ENCODE measurements around the gene PRKAG2. TPM values are rescaled to one million over a fixed set of nuclear protein-coding genes. Genes with fewer than 3 reads are reported as not detected.

Gene PRKAG2
- total RNA-seq, 1 donor from 2014 or later: 15.2 TPM

DNA sequence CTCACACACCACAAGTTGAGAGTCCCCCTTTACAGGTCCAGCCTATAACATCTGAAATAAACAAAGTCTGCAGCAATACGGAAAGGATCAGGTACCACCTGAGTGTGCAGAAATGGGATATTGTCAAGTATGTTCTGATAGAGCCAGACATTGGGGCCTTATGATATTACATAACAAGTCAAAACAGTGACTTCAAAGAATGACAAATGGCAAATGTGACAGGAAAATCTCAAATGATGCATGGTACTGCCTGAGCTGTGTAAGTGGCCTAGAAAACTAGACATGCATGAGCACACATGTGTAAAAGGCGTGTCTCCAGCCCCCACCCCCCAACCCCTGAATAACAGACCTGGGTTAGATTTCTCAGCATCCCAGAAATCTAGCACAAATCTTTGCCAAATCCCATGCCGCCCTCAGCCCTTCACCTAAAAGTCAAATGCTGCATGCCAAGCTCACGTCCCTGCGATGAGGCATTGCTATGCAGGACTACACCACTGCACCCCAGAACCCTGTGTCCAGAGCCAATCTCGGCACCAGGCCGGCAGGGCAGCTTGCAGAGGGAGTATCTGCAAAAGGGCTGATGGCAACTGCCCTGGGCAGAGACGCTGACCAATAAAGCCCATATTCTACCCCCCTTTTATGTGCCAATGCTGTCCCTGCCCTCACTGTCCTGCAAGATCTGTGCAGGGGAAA is 58.8 kb downstream of the PRKAG2 start:
- DNase-seq: no peak

DNA sequence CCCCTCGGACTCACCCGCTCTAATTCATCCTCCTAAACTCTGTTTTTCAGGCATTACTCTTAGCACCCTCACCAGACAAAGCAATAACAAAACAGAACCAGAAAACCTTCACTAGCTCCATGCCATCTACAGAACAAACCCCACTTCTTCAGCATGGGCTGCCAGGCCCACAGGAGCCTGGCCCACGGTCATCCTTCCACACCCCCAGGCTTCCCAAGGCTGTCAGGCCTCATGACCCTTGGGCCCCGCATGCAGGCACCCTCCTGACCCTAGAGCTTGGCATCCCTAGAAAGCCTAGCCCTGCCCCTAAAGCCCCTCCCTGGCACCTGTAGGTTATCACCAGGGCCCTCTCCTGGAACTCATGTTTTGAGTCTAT is 59.6 kb downstream of the PRKAG2 start:
- DNase-seq: no peak

DNA sequence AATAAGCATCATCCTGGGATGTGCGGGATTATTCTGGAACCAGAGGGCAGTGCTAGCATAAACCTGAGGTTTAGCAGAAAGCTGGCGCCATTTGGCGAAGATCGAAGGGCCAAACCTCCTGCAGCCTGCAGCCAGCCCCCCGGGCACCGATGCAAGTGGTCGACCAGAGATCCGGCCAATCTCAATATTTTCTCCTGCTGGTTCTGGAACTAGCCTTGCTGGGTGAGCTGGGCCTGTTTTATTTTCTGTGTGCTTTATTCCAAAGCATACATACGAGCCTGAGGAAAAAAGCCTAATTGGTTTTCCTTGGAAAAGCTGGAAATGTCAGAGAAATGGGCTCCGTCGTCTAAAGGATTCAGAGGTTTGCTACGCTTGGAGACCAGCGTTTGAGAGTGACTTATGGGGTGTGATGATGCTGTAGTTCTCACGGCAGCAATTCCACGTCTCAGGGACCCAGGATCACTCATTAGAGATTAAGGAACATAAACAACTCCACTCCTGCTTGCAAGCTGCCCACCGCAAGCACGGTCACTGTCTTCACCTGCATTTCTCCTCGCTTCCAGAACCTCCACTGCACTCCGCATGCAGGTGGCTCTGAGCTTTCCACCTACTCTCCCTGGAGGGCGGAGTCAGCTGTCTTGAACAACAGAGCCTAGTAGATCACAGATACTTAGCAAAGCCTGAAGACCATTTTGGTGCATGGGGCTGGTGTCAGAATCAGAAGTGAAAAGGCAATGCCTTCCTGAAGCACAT is 60.2 kb downstream of the PRKAG2 start:
- DNase-seq: no peak

DNA sequence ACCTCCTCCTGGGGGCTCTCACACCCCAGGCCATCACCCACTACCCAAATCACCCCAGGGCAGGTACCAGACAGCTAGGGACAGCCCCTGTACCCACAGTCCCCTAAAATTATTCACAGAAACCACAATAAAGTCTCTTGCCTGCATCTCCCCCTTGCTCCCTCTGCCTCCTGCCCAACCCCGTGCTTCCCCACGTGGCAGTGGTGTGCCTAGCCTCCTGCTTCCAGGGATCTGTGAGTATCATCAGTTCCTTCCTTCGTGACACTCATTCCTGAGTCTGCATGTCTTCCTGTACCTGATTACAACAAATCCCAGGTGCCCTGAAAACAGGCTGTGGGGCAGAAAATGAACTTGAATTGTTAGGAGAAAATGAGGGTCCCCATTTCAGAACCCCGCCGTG is 61.5 kb downstream of the PRKAG2 start:
- no peak for DNase-seq

- DNase-seq: no peak
These were observed 62.4 kb downstream of the PRKAG2 start for GRCh38 chr7:151814400-151815009.

- DNase-seq: no peak
These were observed 62.9 kb downstream of the PRKAG2 start for GRCh38 chr7:151813997-151814396.

DNA sequence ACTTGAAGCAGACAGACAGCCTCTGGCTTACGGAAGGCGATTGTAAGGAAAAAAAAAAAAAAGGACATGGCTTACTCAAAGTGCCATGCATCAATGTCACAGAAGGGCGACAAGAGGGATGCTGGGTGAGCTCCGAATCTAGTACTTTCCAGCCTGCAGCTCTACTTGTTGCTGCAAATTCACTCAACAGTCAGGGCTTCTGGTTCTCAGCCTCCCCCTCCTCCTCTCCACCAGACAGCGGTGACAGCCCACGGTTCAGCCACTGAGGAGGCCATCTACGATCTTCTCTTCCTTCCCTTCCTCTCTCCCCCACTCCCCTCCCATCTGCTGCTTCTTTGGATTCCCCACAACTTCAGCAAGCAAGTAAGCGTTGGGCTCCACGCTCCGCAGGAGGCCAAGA is 63.5 kb downstream of the PRKAG2 start:
- no peak for DNase-seq

DNA sequence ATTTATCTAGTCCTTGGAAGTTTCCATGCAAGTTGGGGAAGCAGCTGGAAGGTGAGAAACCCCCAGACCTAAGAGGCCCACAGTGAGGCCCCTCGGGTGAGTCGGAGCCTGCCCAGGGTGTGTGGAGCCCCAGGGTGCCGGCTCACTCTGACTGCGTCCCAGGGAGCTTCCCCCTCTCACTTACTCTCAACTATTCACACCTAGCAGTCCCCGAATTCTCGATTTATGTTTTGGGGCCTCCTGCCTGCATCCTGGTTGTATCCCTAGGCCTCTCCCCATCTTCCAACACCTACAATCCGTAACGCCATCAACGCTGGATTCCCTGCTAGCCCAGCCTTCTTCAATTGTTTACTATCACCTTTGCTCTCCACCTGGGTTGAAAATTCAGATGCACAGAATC is 63.9 kb downstream of the PRKAG2 start:
- no peak for DNase-seq

GRCh38 chr7:151810441-151811232 is 66.3 kb downstream of the PRKAG2 start:
- no peak for DNase-seq

GRCh38 chr7:151809864-151810170 is 67.1 kb downstream of the PRKAG2 start:
- no peak for DNase-seq

- no peak for DNase-seq
These were observed 67.6 kb downstream of the PRKAG2 start for GRCh38 chr7:151809146-151809863.

DNA sequence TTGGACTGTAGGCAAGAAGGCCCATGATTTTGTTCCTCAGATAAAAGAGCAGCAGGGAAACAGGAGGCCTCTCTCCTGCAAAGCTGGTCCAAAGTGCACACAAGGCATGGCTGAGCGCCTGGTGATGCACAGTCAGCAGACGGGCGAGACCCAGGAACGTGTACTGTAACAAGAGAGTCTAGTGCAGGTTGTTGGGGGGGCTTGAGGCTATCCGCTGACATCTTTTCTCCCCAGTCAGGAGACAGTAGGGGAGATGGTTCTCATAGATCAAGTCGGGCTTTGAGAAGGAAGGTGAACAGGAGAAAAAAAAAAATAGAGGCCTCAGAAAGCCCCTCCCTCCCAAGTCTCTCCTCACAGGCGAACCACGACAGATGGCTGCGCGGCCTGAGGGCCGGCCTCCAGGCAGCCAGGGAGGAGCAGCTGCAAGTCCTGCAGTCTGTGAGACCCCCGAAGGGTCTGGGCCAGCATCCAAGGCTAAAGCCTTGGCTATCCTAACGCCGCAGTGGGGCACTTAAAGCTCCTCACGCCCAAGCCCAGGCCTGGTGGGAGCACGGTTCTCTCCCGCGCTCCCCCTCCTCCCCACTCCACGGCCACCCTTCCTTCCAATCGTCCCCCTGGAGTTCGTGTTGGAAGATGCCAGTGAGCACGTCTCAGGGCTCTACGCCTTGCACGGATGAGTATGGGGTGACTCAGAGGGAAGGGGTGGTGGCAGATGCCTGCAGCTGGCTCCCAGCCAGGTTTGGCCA is 68.3 kb downstream of the PRKAG2 start:
- DNase-seq: no peak

GRCh38 chr7:151807846-151808245 is 69.1 kb downstream of the PRKAG2 start:
- DNase-seq: no peak

DNA sequence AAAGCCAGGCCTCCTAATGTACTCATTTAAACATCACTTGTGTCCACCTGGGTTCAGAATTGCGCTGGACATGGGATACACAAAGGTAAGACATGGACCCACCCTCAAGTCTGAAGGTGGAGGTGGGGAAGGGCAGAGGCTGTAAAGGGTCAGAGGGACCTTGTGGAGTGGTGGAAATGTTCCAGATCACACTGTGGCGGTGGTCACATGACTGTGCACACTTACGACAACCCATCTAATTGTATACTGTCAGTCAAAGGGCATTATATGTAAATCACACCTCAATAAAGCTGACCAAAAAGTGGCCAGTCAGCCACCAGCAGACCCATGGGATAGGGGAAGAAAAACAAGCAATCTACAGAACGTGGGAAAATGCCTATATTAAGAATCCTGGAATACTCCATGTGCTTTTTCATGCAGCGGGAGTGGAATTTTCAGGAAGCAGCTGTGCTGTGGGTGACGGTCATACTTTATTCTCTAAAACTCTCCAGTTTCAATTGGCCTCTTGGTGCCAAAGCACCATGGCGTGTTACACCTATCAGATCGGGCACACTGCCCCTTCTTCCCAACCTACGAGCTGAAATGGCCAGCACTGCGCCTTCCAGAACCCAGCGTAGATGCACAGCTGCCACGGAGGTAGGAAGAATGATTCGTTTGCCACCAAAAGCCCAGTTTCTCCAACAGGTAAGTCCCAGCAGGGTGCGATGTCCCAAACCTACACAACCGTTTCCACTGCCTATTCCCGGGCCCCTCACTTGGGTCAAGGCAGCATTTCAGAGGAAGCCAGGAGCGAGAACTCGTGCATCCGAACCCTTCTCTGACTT is 69.8 kb downstream of the PRKAG2 start:
- DNase-seq: no peak

DNA sequence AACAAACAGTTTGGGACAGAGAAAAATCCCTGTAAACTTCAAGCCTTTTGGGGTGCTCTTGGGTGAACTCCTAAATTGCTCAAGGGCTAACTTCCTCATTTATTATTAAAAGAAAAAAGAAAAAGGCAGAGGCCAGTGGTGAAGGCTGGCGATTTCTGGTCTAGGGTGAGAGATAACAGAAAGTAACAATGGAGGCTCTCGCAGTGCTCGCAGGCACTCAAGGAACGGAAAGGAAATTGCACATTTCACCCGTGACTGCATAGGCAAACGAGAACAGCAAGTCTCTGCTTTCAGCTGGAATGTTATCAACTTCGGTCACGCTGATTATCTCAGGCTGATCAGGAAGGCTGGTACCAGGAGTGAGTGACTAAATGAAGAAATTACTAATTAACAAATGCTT is 70.7 kb downstream of the PRKAG2 start:
- DNase-seq: no peak

DNA sequence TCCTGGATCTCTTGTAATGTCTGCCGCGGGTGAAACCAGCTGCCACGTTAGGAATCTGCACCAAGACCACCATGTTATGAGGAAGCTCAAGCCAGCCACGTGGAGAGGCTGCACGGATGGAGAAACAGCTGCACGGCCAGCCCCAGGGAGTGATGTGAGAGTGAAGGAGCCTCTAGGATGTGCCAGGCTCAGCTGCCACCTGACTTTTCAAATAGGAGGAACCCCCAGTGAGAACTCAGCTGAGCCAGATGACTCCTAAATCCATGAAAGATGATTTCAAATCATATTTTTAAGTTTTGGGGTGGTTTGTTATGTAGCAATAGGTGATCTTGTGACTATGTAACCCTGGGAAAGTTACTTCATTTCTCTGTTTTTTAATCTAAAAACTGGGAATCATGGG is 71.7 kb downstream of the PRKAG2 start:
- no peak for DNase-seq

GRCh38 chr7:151804756-151805155 is 72.2 kb downstream of the PRKAG2 start:
- no peak for DNase-seq

DNA sequence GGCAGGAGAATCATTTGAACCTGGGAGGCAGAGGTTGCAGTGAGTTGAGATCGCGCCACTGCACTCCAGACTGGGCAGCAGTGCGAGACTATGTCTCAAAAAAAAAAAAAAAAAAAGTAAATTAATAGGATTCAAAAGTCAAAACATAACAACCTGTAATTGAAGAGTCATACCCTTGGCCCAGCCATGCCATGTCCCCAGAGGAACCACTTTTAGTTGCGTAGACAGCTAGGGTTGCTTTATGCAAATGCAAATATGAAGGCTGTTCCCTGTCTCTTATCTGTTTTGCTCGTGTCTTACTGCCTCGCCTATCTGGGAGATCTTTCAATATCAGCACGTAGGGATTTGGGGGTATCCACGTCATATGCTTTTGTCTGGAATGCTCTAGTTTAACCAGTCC is 73.1 kb downstream of the PRKAG2 start:
- DNase-seq: no peak

GRCh38 chr7:151802469-151802846 is 74.5 kb downstream of the PRKAG2 start:
- DNase-seq: no peak

DNA sequence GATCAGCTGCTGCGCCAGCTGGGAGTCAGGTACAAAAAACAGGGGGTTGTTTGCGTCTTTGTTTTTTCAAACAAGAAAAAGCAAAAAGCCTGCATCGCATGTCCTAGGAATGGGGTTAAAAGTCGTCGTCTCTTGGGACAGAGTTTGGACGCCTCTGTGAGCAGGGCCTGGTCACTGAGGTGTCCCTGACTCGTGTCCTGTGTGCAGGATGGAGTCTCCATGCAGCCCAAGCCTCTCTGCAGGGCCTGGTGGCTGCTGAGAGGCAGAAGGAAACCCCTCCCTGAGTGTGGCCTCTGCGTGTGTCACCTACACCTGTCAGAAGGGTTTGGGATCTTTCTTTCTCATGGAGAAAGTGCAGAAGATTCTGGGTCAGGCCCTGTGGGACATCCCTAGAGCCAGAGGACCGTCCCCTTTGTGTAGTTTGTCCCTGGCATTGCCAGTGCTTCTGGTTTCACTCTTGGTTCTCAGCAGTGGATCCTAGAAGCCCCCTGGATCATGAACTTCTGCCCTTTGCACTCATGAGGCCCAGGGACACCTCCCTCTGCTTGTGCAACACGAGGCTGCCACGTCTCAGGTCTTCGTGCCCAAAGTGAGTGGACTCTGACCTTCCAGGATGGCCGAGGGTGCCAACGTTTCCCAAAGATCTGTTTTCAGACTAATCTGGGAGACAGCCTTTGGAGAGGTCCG is 75.0 kb downstream of the PRKAG2 start:
- no peak for DNase-seq
